Left lung (tissue), 10 donors: ENCODE data around the gene RRH. TPM values are rescaled to one million over a fixed set of nuclear protein-coding genes. Genes with fewer than 3 reads are reported as not detected.
"Not testable (repeated sequence)": the region's sequence is repeated elsewhere in the genome, so short reads cannot be mapped to it uniquely, and the experiment has no call there.

Source experiments
- ATAC-seq: fragments of 200-7000 bp; cut with Tn5 transposase; one replicate; pipeline ENCODE4 v1.9.1; 2020; ENCODE audit warnings: moderate library complexity
- DNase-seq, 4 donors: peaks; one replicate each; pipeline ENCODE4 v3.0.0-alpha.2; 2013 to 2020
- H3K27ac ChIP-seq, 2 donors: fragments of 200-600 bp; sonication (generic) in 1 of 2; one replicate each; pipeline versions ENCODE4 v1.5.0 to v1.8.0; 2020 to 2021
- H3K27me3 ChIP-seq, 2 donors: fragments of 200-600 bp; sonication (generic) in 1 of 2; one replicate each; pipeline versions ENCODE4 v1.5.0 to v1.8.0; 2020 to 2021
- H3K36me3 ChIP-seq, 2 donors: fragments of 200-600 bp; sonication (generic) in 1 of 2; one replicate each; pipeline versions ENCODE4 v1.5.0 to v1.8.0; 2020 to 2021
- H3K4me1 ChIP-seq, 2 donors: fragments of 200-600 bp; one replicate each; pipeline ENCODE4 v1.8.0; 2021
- H3K4me3 ChIP-seq, 2 donors: fragments of 200-600 bp; sonication (generic) in 1 of 2; one replicate each; pipeline versions ENCODE4 v1.5.0 to v1.8.0; 2020 to 2021; ENCODE audit warnings: mild to moderate bottlenecking in 1 of 2
- H3K9me3 ChIP-seq, 2 donors: fragments of 200-600 bp; sonication (generic) in 1 of 2; one replicate each; pipeline versions ENCODE4 v1.5.0 to v1.8.0; 2020 to 2021
- CTCF ChIP-seq, 2 donors: fragments of 200-600 bp; sonication (generic) in 1 of 2; IDR thresholded peaks; one replicate each; pipeline versions ENCODE4 v1.5.0 to v1.8.0; 2021; ENCODE audit warnings: antibody characterized with exemption in 2 of 2
- intact Hi-C, 2 donors: fragments of 100-400 bp; cut with DNase I; formaldehyde crosslinking; loops; one replicate each; pipeline versions ENCODE4 v1.11.2 to v1.14.2; 2022
- polyA plus RNA-seq, 6 donors: library from polyadenylated mRNA; unstranded; fragments of 120-200 nt; gene quantifications; one replicate each; pipeline ENCODE4 v1.2.1, GENCODE V29; 2013; ENCODE audit not compliant: insufficient read length in 6 of 6
- total RNA-seq, 2 donors: library from RNA; stranded (reverse); fragmentation: NEBNext Ultra II Directional; extraction: Animal tissue kit (Norgen Biotek cat#: 25700); gene quantifications; one replicate each; pipeline ENCODE4 v1.2.1, GENCODE V29; 2021
- donor health status: DM: no; HTN: yes; CAD: no.
- donor health status: DM: no; HTN: no; CAD: no.

RRH gene
- total and polyA plus RNA-seq, 8 donors: 0.23 to 0.89 (median 0.51) TPM

DNA sequence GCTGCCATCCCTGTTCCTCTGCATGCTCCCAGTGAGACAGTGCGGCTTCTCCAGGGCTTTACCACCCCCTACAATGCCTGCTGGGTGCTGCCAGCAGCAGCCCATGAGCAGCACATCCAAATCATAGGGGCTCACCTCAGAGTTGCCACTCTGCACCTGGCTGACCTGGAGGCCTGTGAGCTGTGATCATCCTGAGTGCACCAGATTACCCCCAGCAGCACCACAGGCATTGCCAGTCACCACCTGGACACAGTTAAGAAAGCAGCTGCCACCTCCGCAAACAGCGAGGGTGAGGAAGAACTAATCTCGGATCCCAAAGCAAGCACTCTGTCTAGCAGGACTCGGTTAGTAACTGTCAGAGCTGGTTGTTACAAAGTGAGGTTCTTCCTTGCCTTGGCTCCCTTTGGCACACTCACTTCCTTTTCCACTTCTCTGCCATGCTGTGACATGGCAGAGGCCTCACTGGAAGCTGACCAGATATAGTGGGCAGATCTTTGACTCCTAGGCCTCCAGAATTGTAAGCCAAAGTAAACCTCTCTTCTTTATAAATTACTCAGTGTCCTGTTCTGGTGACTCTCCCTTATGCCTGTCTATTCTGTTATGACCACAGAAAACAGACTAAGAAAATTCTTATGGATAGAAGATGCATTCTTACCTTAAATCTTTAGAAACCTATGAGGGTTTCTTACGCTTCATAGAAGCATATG is 45.3 kb downstream of the RRH start:
- no peaks in the 10 kb centered on the region for H3K36me3 ChIP-seq
- DNase-seq (peak in 1 of 4 donors; percentile 29), ATAC-seq (no peak)
- no peaks in the 10 kb centered on the region for H3K27me3 ChIP-seq
- intact Hi-C loops: no loop called here
- TF ChIP-seq CTCF (IDR thresholded peaks at IDR 0.05): no peak
- no peaks in the 10 kb centered on the region for H3K4me1 ChIP-seq
- H3K9me3 ChIP-seq: no peaks in the 10 kb centered on the region
- no peak overlapping the region for H3K4me3 ChIP-seq
- H3K27ac ChIP-seq: no peak overlapping the region

GRCh38 chr4:109873791-109874514 is 46.2 kb downstream of the RRH start:
- DNase-seq (peak in 1 of 4 donors; percentile 17), ATAC-seq (no peak)
- Histone ChIP-seq H3K4me1 (no peaks in the 10 kb centered on the region), H3K9me3 (no peaks in the 10 kb centered on the region), H3K27ac (no peak overlapping the region), H3K36me3 (no peaks in the 10 kb centered on the region), H3K27me3 (no peaks in the 10 kb centered on the region), H3K4me3 (no peak overlapping the region)
- intact Hi-C loops: no loop called here
- no peak for TF ChIP-seq CTCF (IDR thresholded peaks at IDR 0.05)

DNA sequence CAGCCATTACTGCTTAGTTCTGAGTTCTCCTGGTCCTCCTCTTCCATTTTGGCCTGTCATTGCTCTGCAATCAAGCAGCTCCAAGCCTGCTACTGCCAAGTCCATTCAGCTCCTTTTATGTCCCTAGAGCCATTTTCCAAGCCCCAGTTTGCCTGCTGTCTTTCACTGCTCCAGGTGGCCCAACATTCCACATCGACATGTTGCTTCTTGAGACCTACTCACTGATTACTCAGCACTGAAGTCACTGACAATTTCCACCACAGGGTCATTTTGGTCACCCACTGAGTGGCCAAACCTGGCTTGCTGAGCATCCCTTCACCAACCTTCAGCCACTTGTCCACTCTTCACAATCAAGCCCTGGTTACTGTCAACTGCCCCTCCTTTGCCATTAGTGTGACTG is 47.3 kb downstream of the RRH start:
- Histone ChIP-seq H3K27me3 (no peaks in the 10 kb centered on the region), H3K27ac (no peak overlapping the region), H3K9me3 (no peaks in the 10 kb centered on the region), H3K36me3 (no peaks in the 10 kb centered on the region), H3K4me3 (no peak overlapping the region), H3K4me1 (no peaks in the 10 kb centered on the region)
- DNase-seq: no peak
- no peak for TF ChIP-seq CTCF (IDR thresholded peaks at IDR 0.05)
- no peak for ATAC-seq
- intact Hi-C loops: no loop called here

DNA sequence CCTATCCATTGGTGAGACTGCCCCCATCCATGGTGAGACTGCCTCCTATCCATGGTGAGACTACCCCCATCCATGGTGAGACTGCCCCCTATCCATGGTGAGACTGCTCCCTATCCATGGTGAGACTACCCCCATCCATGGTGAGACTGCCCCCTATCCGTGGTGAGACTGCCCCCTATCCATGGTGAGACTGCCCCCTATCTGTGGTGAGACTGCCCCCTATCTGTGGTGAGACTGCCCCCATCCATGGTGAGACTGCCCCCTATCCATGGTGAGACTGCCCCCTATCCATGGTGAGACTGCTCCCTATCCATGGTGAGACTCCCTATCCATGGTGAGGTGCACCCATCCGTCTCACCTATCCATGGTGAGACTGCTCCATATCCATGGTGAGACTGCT is 47.8 kb downstream of the RRH start:
- ATAC-seq, H3K27ac ChIP-seq, intact Hi-C loops, H3K27me3 ChIP-seq, H3K4me1 ChIP-seq, H3K36me3 ChIP-seq, H3K9me3 ChIP-seq, H3K4me3 ChIP-seq, DNase-seq: not testable (repeated sequence)

DNA sequence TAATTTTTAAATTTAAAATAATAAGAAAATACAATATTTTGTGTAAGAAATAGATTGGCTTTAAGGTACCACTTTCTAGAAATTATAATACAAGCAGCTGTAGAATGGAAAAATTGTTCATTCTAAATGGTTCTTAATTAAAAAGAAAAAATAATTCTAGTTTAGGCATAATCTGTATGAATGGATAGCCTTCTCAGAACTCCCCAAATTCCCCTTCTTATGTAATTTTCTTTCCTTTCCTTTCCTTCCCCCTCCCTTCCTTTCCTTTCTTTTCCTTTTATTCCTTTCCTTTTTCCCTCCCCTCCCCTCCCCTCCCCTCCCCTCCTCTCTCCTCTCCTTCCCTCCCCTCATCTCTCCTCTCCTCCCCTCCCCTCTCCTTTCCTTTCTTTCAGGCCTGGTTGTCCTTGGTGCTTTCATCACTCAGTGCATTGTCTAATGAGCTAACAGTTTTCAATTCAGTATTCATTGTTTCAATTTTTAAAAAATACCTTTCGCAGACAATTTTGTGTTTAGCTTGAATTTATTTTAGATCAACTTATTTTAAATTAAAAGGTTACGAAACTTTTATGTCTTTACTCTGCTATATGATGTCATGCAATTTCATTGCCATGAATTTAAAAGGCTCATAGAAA is 49.0 kb downstream of the RRH start:
- H3K4me1 ChIP-seq: no peaks in the 10 kb centered on the region
- intact Hi-C loops: no loop called here
- H3K27ac ChIP-seq: no peak overlapping the region
- no peak for DNase-seq
- ATAC-seq: no peak
- no peaks in the 10 kb centered on the region for H3K36me3 ChIP-seq
- H3K9me3 ChIP-seq: no peaks in the 10 kb centered on the region
- no peak overlapping the region for H3K4me3 ChIP-seq
- TF ChIP-seq CTCF (IDR thresholded peaks at IDR 0.05): no peak
- no peaks in the 10 kb centered on the region for H3K27me3 ChIP-seq
